Right lobe of liver (tissue), 6 donors: Measurements from ENCODE around the gene EIPR1. TPM values are rescaled to one million over a fixed set of nuclear protein-coding genes. Genes with fewer than 3 reads are reported as not detected.

Experiments
- ATAC-seq, 4 donors: fragments of 200-7000 bp; cut with Tn5 transposase; one replicate each; pipeline ENCODE4 v1.9.1; 2020; ENCODE audit warnings: mild to moderate bottlenecking in 4 of 4, moderate library complexity in 4 of 4
- DNase-seq, 3 donors: peaks; one replicate each; pipeline ENCODE4 v3.0.0-alpha.2; 2020
- H3K27ac ChIP-seq, 3 donors: fragments of 200-600 bp; one replicate each; pipeline ENCODE4 v1.8.0; 2022
- H3K27me3 ChIP-seq, 2 donors: fragments of 200-600 bp; one replicate each; pipeline ENCODE4 v1.8.0; 2022
- H3K36me3 ChIP-seq, 4 donors: fragments of 200-600 bp; sonication (generic) in 1 of 4; one replicate each; pipeline versions ENCODE4 v1.5.1 to v1.8.0; 2017 to 2022; ENCODE audit warnings: control low read depth in 1 of 4
- H3K4me1 ChIP-seq, 4 donors: fragments of 200-600 bp; sonication (generic) in 1 of 4; one replicate each; pipeline versions ENCODE4 v1.5.1 to v1.8.0; 2017 to 2022; ENCODE audit warnings: control low read depth in 1 of 4
- H3K4me3 ChIP-seq, 3 donors: fragments of 200-600 bp; one replicate each; pipeline ENCODE4 v1.8.0; 2022
- H3K9me3 ChIP-seq, 4 donors: fragments of 200-600 bp; sonication (generic) in 1 of 4; one replicate each; pipeline versions ENCODE4 v1.5.1 to v1.8.0; 2017 to 2022; ENCODE audit warnings: control low read depth in 1 of 4
- POLR2A ChIP-seq: fragments of 450-650 bp; IDR thresholded peaks from one replicate; pipeline ENCODE4 v1.6.1; 2017; ENCODE audit warnings: antibody characterized with exemption, mild to moderate bottlenecking
- WGBS: methylation state at CpG from one replicate; pipeline ENCODE4 v1.1.6; 2018; ENCODE audit warnings: low coverage, low lambda C conversion rate; ENCODE audit not compliant: insufficient coverage; ENCODE audit errors: missing lambda C conversion rate; 5-methylcytosine and 5-hydroxymethylcytosine counted together
- intact Hi-C, 2 donors: fragments of 100-400 bp; cut with DNase I; formaldehyde crosslinking; loops; one replicate each; pipeline versions ENCODE4 v1.11.2 to v1.14.1; 2022
- total RNA-seq, 6 experiments: library from RNA; depleted of rRNA in 2 of 6; stranded (reverse); fragments of >200 nt in 2 of 6; fragmentation: NEBNext Ultra II Directional in 3 of 6; extraction: Animal tissue kit (Norgen Biotek cat#: 25700) in 3 of 6; gene quantifications; one replicate each; pipeline versions ENCODE4 v1.1.0 to v1.2.4, GENCODE V29; 2016 to 2023
- TF ChIP-seq, protein P1 (sequence below), 4 donors: fragments of 200-600 bp in 3 of 4; fragments of 450-650 bp in 1 of 4; IDR thresholded peaks; one replicate each; pipeline versions ENCODE4 v1.5.1 to v1.8.0; 2016 to 2022; ENCODE audit warnings: antibody characterized with exemption in 4 of 4, mild to moderate bottlenecking in 2 of 4
- donor health status: DM: no; HTN: yes; CAD: no.
- donor health status: DM: no; HTN: no; CAD: no.
- donor health status: DM: no; HTN: no; CAD: no.
- donor health status: DM: no; HTN: yes; CAD: no.
- donor health status: DM: no; HTN: yes; CAD: no.

EIPR1 gene
- total RNA-seq, 6 experiments from 2014 or later, result 6.8 to 40.6 (median 11.6) TPM

GRCh38 chr2:3411103-3411502, 33.5 kb upstream of the EIPR1 start:
- TF ChIP-seq, protein P1, sequence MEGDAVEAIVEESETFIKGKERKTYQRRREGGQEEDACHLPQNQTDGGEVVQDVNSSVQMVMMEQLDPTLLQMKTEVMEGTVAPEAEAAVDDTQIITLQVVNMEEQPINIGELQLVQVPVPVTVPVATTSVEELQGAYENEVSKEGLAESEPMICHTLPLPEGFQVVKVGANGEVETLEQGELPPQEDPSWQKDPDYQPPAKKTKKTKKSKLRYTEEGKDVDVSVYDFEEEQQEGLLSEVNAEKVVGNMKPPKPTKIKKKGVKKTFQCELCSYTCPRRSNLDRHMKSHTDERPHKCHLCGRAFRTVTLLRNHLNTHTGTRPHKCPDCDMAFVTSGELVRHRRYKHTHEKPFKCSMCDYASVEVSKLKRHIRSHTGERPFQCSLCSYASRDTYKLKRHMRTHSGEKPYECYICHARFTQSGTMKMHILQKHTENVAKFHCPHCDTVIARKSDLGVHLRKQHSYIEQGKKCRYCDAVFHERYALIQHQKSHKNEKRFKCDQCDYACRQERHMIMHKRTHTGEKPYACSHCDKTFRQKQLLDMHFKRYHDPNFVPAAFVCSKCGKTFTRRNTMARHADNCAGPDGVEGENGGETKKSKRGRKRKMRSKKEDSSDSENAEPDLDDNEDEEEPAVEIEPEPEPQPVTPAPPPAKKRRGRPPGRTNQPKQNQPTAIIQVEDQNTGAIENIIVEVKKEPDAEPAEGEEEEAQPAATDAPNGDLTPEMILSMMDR (IDR thresholded peaks at IDR 0.05), result no peak
- no peak for TF ChIP-seq POLR2A
- WGBS, result 92% methylated on average over 3 of the region's 3 CpGs
- no peaks in the 10 kb centered on the region for H3K4me1 ChIP-seq
- H3K27me3 ChIP-seq, result no peaks in the 10 kb centered on the region
- intact Hi-C loops, result no loop called here
- no peak for DNase-seq
- no peak overlapping the region for H3K27ac ChIP-seq
- H3K36me3 ChIP-seq, result peaks cover 0 to 10% (median 0%) of the 10 kb centered on the region in 4 donors
- no peak overlapping the region for H3K4me3 ChIP-seq
- ATAC-seq, result no peak
- no peaks in the 10 kb centered on the region for H3K9me3 ChIP-seq

GRCh38 chr2:3409627-3410170, 32.1 kb upstream of the EIPR1 start:
- no peak overlapping the region for H3K4me3 ChIP-seq
- 91% methylated on average over 11 of the region's 12 CpGs for WGBS
- no peak for DNase-seq

GRCh38 chr2:3408781-3409180, 31.2 kb upstream of the EIPR1 start:
- no peak overlapping the region for H3K27ac ChIP-seq
- no peaks in the 10 kb centered on the region for H3K9me3 ChIP-seq
- DNase-seq, result no peak
- intact Hi-C loops, result no loop called here
- ATAC-seq, result no peak
- peaks cover 0 to 4% (median 0%) of the 10 kb centered on the region in 4 donors for H3K36me3 ChIP-seq
- no peak for TF ChIP-seq POLR2A
- TF ChIP-seq, protein P1 (IDR thresholded peaks at IDR 0.05), result no peak
- no peaks in the 10 kb centered on the region for H3K27me3 ChIP-seq
- no peaks in the 10 kb centered on the region for H3K4me1 ChIP-seq
- WGBS, result 90% methylated on average over 3 of the region's 13 CpGs
- H3K4me3 ChIP-seq, result no peak overlapping the region

More at GRCh38 chr2:3409627-3410170, 32.1 kb upstream of the EIPR1 start:
- ATAC-seq, result no peak
- Histone ChIP-seq H3K4me1 (no peaks in the 10 kb centered on the region), H3K27me3 (no peaks in the 10 kb centered on the region), H3K27ac (no peak overlapping the region), H3K9me3 (no peaks in the 10 kb centered on the region), H3K36me3 (peaks cover 0 to 6% (median 0%) of the 10 kb centered on the region in 4 donors)
- intact Hi-C loops, result no loop called here
- TF ChIP-seq POLR2A, result no peak
- TF ChIP-seq, protein P1 (IDR thresholded peaks at IDR 0.05), result no peak

DNA sequence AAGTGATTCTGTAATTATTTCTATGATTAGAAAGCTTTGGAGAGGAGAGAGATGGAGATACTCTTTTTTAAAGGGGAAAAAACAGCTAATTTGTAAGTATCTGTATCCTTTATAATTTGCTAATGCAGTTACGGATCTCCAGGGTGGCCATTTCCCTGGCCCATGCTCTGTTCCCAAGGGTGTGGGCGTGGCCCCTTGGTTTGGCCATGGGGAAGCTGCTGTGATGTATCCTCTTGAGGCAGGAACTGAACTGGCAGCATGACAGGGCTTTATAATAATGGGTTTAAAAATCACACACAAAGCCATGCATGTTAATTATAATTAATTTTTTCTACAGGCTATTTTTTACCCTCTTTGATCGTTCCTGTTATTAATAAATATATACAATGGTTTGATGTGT, 28.9 kb upstream of the EIPR1 start:
- Histone ChIP-seq H3K4me3 (no peak overlapping the region), H3K36me3 (peaks cover 0 to 18% (median 5%) of the 10 kb centered on the region in 4 donors), H3K9me3 (no peaks in the 10 kb centered on the region), H3K27ac (no peak overlapping the region), H3K4me1 (no peaks in the 10 kb centered on the region), H3K27me3 (no peaks in the 10 kb centered on the region)
- WGBS, result 91% methylated on average over 3 of the region's 3 CpGs
- intact Hi-C loops, result no loop called here
- TF ChIP-seq POLR2A, result no peak
- ATAC-seq, result no peak
- no peak for DNase-seq

DNA sequence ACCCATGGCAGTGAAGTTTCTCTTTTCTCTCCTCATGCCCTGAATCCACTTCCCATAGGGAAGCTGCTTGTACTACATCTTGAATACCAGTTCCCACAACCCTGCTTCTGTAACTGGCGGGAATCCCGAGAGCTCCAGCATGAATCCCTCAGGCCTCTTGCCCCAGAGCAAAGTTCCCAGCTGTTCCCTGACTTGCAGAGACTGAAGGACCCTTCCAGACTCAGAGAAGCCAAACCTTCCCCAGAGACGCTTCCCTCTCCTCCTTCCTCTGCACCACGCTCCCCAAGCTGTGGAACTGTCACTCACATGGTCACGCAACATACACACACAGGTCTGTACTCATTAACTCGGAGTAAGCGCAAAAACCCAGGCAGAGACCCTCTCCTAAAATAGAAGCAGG, 28.3 kb upstream of the EIPR1 start:
- Histone ChIP-seq H3K9me3 (no peaks in the 10 kb centered on the region), H3K4me1 (no peaks in the 10 kb centered on the region), H3K4me3 (no peak overlapping the region), H3K36me3 (peaks cover 0 to 25% (median 5%) of the 10 kb centered on the region in 4 donors), H3K27ac (no peak overlapping the region), H3K27me3 (no peaks in the 10 kb centered on the region)
- no peak for TF ChIP-seq POLR2A
- TF ChIP-seq, protein P1 (IDR thresholded peaks at IDR 0.05), result no peak
- intact Hi-C loops, result no loop called here
- ATAC-seq, result no peak
- WGBS, result 89% methylated on average over 5 of the region's 7 CpGs
- DNase-seq, result no peak
